ENCODE results near the gene MPL. TPM values are rescaled to one million over a fixed set of nuclear protein-coding genes. Genes with fewer than 3 reads are reported as not detected.

The MPL gene
- total RNA-seq, 1 donor from 2014 or later: 0.82 TPM

- no peak for DNase-seq
- Histone ChIP-seq H3K36me3 (peaks cover 44% of the 10 kb centered on the region), H3K4me1 (no peaks in the 10 kb centered on the region), H3K27ac (replicated peaks) (no peak overlapping the region), H3K4me3 (no peak overlapping the region), H3K27me3 (ENCODE audit: low read depth) (no peaks in the 10 kb centered on the region), H3K9me3 (replicated peaks) (peaks cover 21% of the 10 kb centered on the region)
- TF ChIP-seq CTCF (IDR thresholded peaks at IDR 0.05; ENCODE audit: borderline replicate concordance): no peak
- intact Hi-C loops (cut with micrococcal nuclease): no loop called here
Observed at GRCh38 chr1:43321331-43321891, 16.2 kb upstream of the MPL start.

- no peaks in the 10 kb centered on the region for H3K4me1 ChIP-seq
- intact Hi-C loops (cut with micrococcal nuclease): no loop called here
- no peaks in the 10 kb centered on the region for H3K27me3 ChIP-seq (ENCODE audit: low read depth)
- no peak overlapping the region for H3K27ac ChIP-seq (replicated peaks)
- peaks cover 26% of the 10 kb centered on the region for H3K9me3 ChIP-seq (replicated peaks)
- H3K4me3 ChIP-seq: no peak overlapping the region
- no peak for DNase-seq
- TF ChIP-seq CTCF (IDR thresholded peaks at IDR 0.05; ENCODE audit: borderline replicate concordance): no peak
- peaks cover 44% of the 10 kb centered on the region for H3K36me3 ChIP-seq
Observed at GRCh38 chr1:43322506-43322905, 15.1 kb upstream of the MPL start.

GRCh38 chr1:43324810-43325209 lies 12.8 kb upstream of the MPL start:
- peaks cover 34% of the 10 kb centered on the region for H3K36me3 ChIP-seq
- H3K27me3 ChIP-seq (ENCODE audit: low read depth): no peaks in the 10 kb centered on the region
- H3K4me1 ChIP-seq: peaks cover 6% of the 10 kb centered on the region
- peaks cover 34% of the 10 kb centered on the region for H3K9me3 ChIP-seq (replicated peaks)
- TF ChIP-seq CTCF (IDR thresholded peaks at IDR 0.05; ENCODE audit: borderline replicate concordance): no peak
- DNase-seq: no peak
- intact Hi-C loops (cut with micrococcal nuclease): no loop called here
- no peak overlapping the region for H3K27ac ChIP-seq (replicated peaks)
- H3K4me3 ChIP-seq: no peak overlapping the region

GRCh38 chr1:43325381-43325780 lies 12.2 kb upstream of the MPL start:
- no peaks in the 10 kb centered on the region for H3K27me3 ChIP-seq (ENCODE audit: low read depth)
- intact Hi-C loops (cut with micrococcal nuclease): no loop called here
- H3K36me3 ChIP-seq: peaks cover 29% of the 10 kb centered on the region
- no peak for DNase-seq
- no peak overlapping the region for H3K4me3 ChIP-seq
- TF ChIP-seq CTCF (IDR thresholded peaks at IDR 0.05; ENCODE audit: borderline replicate concordance): no peak
- H3K4me1 ChIP-seq: peaks cover 12% of the 10 kb centered on the region
- no peak overlapping the region for H3K27ac ChIP-seq (replicated peaks)
- peaks cover 34% of the 10 kb centered on the region for H3K9me3 ChIP-seq (replicated peaks)

- no peak for DNase-seq
- H3K36me3 ChIP-seq: peaks cover 24% of the 10 kb centered on the region
- TF ChIP-seq CTCF (IDR thresholded peaks at IDR 0.05; ENCODE audit: borderline replicate concordance): no peak
- no peak overlapping the region for H3K4me3 ChIP-seq
- H3K27ac ChIP-seq (replicated peaks): no peak overlapping the region
- peaks cover 34% of the 10 kb centered on the region for H3K9me3 ChIP-seq (replicated peaks)
- H3K4me1 ChIP-seq: peaks cover 16% of the 10 kb centered on the region
- H3K27me3 ChIP-seq (ENCODE audit: low read depth): no peaks in the 10 kb centered on the region
- intact Hi-C loops (cut with micrococcal nuclease): no loop called here
Observed at GRCh38 chr1:43327549-43328292, 9.9 kb upstream of the MPL start.
